K562 (cell line): ENCODE data around the gene UBFD1. TPM values are rescaled to one million over a fixed set of nuclear protein-coding genes. Genes with fewer than 3 reads are reported as not detected.

Experiments
- EP300 ChIP-seq: IDR thresholded peaks from 2 replicates; pipeline ENCODE4 v1.6.1; 2012; ENCODE audit warnings: low read length, improper control_type of control experiment
- ERF ChIP-seq: fragments of 450-650 bp; formaldehyde crosslinking; IDR thresholded peaks from 2 replicates; pipeline ENCODE4 v1.4.0; 2020; ENCODE audit warnings: mild to moderate bottlenecking, mixed read lengths
- ESRRB ChIP-seq: fragments of 250-450 bp; sonication (Bioruptor Pico); IDR thresholded peaks from 2 replicates; pipeline ENCODE4 v1.5.0; 2020; ENCODE audit warnings: mild to moderate bottlenecking, moderate library complexity, borderline replicate concordance
- ETS2 ChIP-seq: IDR thresholded peaks from 2 replicates; pipeline ENCODE4 v1.6.1; 2016; ENCODE audit warnings: borderline replicate concordance, missing genetic modification characterization, mild to moderate bottlenecking, moderate library complexity, missing compliant biosample characterization; ENCODE audit not compliant: poor library complexity, severe bottlenecking
- ILK ChIP-seq: fragments of 450-650 bp; IDR thresholded peaks from 2 replicates; pipeline ENCODE4 v1.6.1; 2016; ENCODE audit warnings: missing genetic modification characterization, low read depth, mild to moderate bottlenecking, missing compliant biosample characterization, moderate library complexity, borderline replicate concordance
- KAT2B ChIP-seq: IDR thresholded peaks from one replicate; pipeline ENCODE4 v1.6.1; 2012; ENCODE audit warnings: low read depth, mild to moderate bottlenecking, control low read depth, inconsistent platforms, low read length, moderate library complexity
- RFX5 ChIP-seq: IDR thresholded peaks from 2 replicates; pipeline ENCODE4 v1.6.1; 2011; ENCODE audit warnings: low read depth, mild to moderate bottlenecking, improper control_type of control experiment, low read length
- SMARCA5 ChIP-seq: fragments of 450-650 bp; IDR thresholded peaks from 2 replicates; pipeline ENCODE4 v1.6.1; 2016
- STAT5B ChIP-seq: fragments of 250-450 bp; sonication (Bioruptor Pico); IDR thresholded peaks from 2 replicates; pipeline ENCODE4 v1.8.0; 2021; ENCODE audit warnings: mild to moderate bottlenecking, inconsistent platforms
- TAF9B ChIP-seq: fragments of 450-650 bp; IDR thresholded peaks from 2 replicates; pipeline ENCODE4 v1.6.1; 2018; ENCODE audit warnings: mild to moderate bottlenecking; ENCODE audit not compliant: partially characterized antibody
- TARDBP ChIP-seq: fragments of 450-650 bp; IDR thresholded peaks from 2 replicates; pipeline ENCODE4 v1.6.1; 2016
- TCF3 ChIP-seq: sonication (generic); formaldehyde crosslinking; IDR thresholded peaks from 2 replicates; pipeline ENCODE4 v1.4.0; 2020; ENCODE audit warnings: mild to moderate bottlenecking, missing genetic modification reagents
- ZFPM2 ChIP-seq: fragments of 250-450 bp; sonication (Bioruptor Pico); IDR thresholded peaks from 2 replicates; pipeline ENCODE4 v1.5.1; 2022; ENCODE audit warnings: mild to moderate bottlenecking
- ZKSCAN8 ChIP-seq: fragments of 200-800 bp; sonication (Bioruptor generic); IDR thresholded peaks from 2 replicates; pipeline ENCODE4 v1.6.1; 2016; ENCODE audit warnings: missing genetic modification characterization, missing compliant biosample characterization
- ZNF584 ChIP-seq: fragments of 200-800 bp; sonication (Bioruptor generic); IDR thresholded peaks from 2 replicates; pipeline ENCODE4 v1.6.1; 2016; ENCODE audit warnings: low read depth, mild to moderate bottlenecking, missing genetic modification characterization, missing compliant biosample characterization
- polyA plus RNA-seq, 8 experiments: library from polyadenylated mRNA; depleted of rRNA in 4 of 8; stranded (reverse) in 5 of 8; unstranded in 3 of 8; fragments of >200 nt; fragmentation: Nextera tagmentation in 2 of 8; fragmentation: Illumina TruSeq in 1 of 8; extraction: Ambion mirVana in 2 of 8; extraction: Trizol in 1 of 8; gene quantifications; 2 replicates each; pipeline versions ENCODE4 v1.2.1 to v1.2.3, GENCODE V29; 2011 to 2014; ENCODE audit warnings: inconsistent platforms in 1 of 8, missing spikeins in 1 of 8
- total RNA-seq, 7 experiments: library from RNA; depleted of rRNA in 6 of 7; stranded (reverse); fragments of >200 nt in 6 of 7; fragmentation: Illumina TruSeq in 2 of 7; extraction: Trizol in 2 of 7; gene quantifications; 2 replicates each; pipeline versions ENCODE4 v1.2.1 to v1.2.3, GENCODE V29; 2011 to 2021; ENCODE audit warnings: low replicate concordance in 1 of 7
- TF ChIP-seq, protein P1 (sequence below): IDR thresholded peaks from 3 replicates; pipeline ENCODE4 v1.6.1; 2011; ENCODE audit warnings: borderline replicate concordance, mild to moderate bottlenecking, moderate library complexity; ENCODE audit not compliant: insufficient read length; ENCODE audit errors: extremely low read depth
- TF ChIP-seq, protein P2 (sequence below): fragments of 450-650 bp; formaldehyde crosslinking; IDR thresholded peaks from 2 replicates; pipeline ENCODE4 v1.4.0; 2022; ENCODE audit warnings: missing genetic modification characterization
- TF ChIP-seq, protein P3 (sequence below): fragments of 250-450 bp; sonication (Bioruptor Pico); IDR thresholded peaks from 2 replicates; pipeline ENCODE4 v1.4.0; 2020

Gene UBFD1
- total and polyA plus RNA-seq, 9 of the 15 experiments (the other 6 are each of a cell fraction or from before 2014, with no cell fraction given) = 10.7 to 66.2 (median 34.0) TPM

DNA sequence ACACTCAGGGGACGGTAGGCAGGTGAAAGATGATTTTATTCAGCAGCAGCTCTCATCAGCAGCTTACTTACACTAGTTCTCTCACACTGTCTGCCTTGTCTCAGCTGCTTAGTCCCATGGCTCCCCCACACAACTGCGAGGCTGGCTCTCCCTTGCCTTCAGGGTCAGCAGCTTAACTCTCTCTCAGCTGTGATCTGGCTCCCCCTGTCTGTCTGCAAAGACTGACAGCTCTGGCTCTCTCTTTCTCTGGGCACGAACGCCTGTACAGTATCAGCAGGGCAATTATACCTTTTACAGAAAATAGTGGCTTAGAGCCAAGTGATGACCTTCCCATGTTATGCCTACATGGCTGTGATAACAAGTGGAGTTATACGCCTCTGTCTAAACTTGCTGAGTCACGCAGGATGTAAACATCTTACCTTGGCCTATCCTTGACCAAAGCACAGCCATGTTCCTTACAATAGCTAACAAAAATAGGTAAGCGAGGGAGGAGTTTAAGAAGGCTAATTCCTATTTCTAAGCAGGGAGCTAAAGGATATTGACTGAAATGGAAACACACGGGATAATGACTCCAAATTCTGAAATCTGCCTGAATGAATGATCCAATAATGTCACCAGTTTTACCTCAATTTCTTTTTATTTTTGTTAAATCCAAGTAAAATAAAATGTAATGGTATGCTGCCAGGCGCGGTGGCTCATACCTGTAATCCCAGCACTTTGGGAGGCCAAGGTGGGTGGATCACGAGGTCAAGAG lies 39.7 kb downstream of the UBFD1 start (continued):
- peak; percentile 49; the same call in 1 of the 2 replicates for TF ChIP-seq EP300
- TF ChIP-seq TARDBP = peak; percentile 86; the same call in 1 of the 2 replicates
- TF ChIP-seq ETS2 (tag) = peak; percentile 95
- TF ChIP-seq KAT2B = no peak
- 0 out of 2 replicates have a peak, but pooled peaks have one; percentile 93 for TF ChIP-seq ZFPM2
- peak; percentile 97 for TF ChIP-seq STAT5B (CRISPR knock-in tag)
- peak; percentile 70; the same call in 1 of the 2 replicates for TF ChIP-seq ESRRB (CRISPR knock-in tag)
- TF ChIP-seq ZKSCAN8 = peak; percentile 99
- peak; percentile 65 for TF ChIP-seq TAF9B
- TF ChIP-seq, protein P1, sequence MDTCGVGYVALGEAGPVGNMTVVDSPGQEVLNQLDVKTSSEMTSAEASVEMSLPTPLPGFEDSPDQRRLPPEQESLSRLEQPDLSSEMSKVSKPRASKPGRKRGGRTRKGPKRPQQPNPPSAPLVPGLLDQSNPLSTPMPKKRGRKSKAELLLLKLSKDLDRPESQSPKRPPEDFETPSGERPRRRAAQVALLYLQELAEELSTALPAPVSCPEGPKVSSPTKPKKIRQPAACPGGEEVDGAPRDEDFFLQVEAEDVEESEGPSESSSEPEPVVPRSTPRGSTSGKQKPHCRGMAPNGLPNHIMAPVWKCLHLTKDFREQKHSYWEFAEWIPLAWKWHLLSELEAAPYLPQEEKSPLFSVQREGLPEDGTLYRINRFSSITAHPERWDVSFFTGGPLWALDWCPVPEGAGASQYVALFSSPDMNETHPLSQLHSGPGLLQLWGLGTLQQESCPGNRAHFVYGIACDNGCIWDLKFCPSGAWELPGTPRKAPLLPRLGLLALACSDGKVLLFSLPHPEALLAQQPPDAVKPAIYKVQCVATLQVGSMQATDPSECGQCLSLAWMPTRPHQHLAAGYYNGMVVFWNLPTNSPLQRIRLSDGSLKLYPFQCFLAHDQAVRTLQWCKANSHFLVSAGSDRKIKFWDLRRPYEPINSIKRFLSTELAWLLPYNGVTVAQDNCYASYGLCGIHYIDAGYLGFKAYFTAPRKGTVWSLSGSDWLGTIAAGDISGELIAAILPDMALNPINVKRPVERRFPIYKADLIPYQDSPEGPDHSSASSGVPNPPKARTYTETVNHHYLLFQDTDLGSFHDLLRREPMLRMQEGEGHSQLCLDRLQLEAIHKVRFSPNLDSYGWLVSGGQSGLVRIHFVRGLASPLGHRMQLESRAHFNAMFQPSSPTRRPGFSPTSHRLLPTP = no peak
- peak; percentile 97 for TF ChIP-seq ILK (tag)
- TF ChIP-seq, protein P2, sequence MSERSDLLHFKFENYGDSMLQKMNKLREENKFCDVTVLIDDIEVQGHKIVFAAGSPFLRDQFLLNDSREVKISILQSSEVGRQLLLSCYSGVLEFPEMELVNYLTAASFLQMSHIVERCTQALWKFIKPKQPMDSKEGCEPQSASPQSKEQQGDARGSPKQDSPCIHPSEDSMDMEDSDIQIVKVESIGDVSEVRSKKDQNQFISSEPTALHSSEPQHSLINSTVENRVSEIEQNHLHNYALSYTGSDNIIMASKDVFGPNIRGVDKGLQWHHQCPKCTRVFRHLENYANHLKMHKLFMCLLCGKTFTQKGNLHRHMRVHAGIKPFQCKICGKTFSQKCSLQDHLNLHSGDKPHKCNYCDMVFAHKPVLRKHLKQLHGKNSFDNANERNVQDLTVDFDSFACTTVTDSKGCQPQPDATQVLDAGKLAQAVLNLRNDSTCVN = peak; percentile 99
- 0 out of 2 replicates have a peak, but pooled peaks have one; percentile 14 for TF ChIP-seq SMARCA5
- TF ChIP-seq TCF3 (CRISPR knock-in tag) = no peak
- TF ChIP-seq, protein P3, sequence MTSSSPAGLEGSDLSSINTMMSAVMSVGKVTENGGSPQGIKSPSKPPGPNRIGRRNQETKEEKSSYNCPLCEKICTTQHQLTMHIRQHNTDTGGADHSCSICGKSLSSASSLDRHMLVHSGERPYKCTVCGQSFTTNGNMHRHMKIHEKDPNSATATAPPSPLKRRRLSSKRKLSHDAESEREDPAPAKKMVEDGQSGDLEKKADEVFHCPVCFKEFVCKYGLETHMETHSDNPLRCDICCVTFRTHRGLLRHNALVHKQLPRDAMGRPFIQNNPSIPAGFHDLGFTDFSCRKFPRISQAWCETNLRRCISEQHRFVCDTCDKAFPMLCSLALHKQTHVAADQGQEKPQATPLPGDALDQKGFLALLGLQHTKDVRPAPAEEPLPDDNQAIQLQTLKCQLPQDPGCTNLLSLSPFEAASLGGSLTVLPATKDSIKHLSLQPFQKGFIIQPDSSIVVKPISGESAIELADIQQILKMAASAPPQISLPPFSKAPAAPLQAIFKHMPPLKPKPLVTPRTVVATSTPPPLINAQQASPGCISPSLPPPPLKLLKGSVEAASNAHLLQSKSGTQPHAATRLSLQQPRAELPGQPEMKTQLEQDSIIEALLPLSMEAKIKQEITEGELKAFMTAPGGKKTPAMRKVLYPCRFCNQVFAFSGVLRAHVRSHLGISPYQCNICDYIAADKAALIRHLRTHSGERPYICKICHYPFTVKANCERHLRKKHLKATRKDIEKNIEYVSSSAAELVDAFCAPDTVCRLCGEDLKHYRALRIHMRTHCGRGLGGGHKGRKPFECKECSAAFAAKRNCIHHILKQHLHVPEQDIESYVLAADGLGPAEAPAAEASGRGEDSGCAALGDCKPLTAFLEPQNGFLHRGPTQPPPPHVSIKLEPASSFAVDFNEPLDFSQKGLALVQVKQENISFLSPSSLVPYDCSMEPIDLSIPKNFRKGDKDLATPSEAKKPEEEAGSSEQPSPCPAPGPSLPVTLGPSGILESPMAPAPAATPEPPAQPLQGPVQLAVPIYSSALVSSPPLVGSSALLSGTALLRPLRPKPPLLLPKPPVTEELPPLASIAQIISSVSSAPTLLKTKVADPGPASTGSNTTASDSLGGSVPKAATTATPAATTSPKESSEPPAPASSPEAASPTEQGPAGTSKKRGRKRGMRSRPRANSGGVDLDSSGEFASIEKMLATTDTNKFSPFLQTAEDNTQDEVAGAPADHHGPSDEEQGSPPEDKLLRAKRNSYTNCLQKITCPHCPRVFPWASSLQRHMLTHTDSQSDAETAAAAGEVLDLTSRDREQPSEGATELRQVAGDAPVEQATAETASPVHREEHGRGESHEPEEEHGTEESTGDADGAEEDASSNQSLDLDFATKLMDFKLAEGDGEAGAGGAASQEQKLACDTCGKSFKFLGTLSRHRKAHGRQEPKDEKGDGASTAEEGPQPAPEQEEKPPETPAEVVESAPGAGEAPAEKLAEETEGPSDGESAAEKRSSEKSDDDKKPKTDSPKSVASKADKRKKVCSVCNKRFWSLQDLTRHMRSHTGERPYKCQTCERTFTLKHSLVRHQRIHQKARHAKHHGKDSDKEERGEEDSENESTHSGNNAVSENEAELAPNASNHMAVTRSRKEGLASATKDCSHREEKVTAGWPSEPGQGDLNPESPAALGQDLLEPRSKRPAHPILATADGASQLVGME = peak; percentile 99
- TF ChIP-seq ERF = peak; percentile 99
- no peak for TF ChIP-seq RFX5
- TF ChIP-seq ZNF584 (CRISPR knock-in tag) = peak; percentile 100
